ENCODE results near the gene SPATA6.
"Not testable (repeated sequence)": the region's sequence is repeated elsewhere in the genome, so short reads cannot be mapped to it uniquely, and the experiment has no call there.

SPATA6 gene

DNA sequence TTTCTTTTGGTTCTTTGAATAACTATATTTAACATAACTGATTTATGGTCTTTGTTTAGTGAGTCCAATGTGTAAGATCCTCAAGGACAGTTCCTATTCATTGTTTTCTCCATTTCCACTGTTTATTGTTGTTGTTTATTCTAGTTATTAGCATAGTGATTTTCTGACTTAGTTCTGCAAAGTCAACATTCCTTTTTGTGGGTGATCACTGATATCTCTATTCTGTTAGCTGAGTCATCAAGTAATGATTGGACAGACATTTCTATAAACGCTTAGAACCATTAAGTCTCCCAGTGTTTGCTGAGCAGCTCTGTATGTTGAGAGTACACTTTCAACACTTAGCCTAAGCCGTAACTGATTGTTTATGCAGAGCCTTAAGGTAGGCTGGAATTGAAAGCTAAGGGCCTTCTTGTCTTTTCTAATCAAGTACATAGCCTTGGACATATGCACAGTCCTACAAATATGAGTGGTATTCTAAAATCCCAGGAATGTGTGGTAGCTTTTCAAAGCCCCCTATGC lies 162.4 kb downstream of the SPATA6 start:
- TF ChIP-seq, protein P1, sequence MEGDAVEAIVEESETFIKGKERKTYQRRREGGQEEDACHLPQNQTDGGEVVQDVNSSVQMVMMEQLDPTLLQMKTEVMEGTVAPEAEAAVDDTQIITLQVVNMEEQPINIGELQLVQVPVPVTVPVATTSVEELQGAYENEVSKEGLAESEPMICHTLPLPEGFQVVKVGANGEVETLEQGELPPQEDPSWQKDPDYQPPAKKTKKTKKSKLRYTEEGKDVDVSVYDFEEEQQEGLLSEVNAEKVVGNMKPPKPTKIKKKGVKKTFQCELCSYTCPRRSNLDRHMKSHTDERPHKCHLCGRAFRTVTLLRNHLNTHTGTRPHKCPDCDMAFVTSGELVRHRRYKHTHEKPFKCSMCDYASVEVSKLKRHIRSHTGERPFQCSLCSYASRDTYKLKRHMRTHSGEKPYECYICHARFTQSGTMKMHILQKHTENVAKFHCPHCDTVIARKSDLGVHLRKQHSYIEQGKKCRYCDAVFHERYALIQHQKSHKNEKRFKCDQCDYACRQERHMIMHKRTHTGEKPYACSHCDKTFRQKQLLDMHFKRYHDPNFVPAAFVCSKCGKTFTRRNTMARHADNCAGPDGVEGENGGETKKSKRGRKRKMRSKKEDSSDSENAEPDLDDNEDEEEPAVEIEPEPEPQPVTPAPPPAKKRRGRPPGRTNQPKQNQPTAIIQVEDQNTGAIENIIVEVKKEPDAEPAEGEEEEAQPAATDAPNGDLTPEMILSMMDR (IDR thresholded peaks at IDR 0.05; ENCODE audit: control insufficient read depth, extremely low read depth, insufficient read depth) = no peak
- peak; percentile 1 for DNase-seq (ENCODE audit: low read depth)
- H3K4me3 ChIP-seq (ENCODE audit: low read depth, low read length) = no peak overlapping the region

DNA sequence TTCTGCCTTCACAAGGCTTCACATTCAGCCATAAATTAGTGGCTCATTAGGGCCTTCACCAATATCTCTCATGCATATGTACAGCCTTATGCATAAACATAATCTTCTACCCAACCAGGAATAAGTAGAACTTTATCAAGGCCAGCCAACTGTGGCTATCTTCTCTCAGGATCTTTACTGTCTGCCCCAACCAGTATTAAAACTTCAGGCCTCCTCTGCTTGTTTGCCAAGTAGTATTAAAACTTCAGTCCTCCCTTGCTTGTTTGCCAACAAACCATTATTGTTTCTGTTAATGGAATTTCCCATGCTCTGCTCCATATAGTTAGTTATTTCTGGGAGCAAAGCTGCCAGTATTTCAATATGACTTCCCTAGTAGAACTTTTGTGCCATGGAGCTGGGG lies 169.4 kb downstream of the SPATA6 start:
- DNase-seq (ENCODE audit: low read depth) = peak; percentile 93
- TF ChIP-seq, protein P1 (IDR thresholded peaks at IDR 0.05; ENCODE audit: control insufficient read depth, extremely low read depth, insufficient read depth) = no peak
- H3K4me3 ChIP-seq (ENCODE audit: low read depth, low read length) = no peak overlapping the region

DNA sequence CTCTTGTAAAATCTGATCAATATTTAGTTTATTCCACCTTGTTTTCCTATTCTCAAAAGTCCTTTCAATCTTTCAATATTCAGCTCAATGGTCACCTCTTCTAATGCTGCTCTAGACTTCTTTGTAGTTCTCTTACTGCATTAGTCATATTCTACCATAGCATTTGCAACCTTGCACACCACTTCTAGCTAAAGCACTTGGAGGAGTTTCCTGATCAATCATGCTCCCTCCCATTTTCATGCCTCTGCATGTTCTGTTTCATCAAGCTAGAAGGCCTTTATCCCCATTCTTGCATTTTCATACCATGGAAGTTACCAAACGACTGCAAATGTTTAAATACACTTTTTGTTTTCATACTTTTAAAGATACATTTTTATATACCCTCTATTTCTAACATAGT lies 177.3 kb downstream of the SPATA6 start:
- no peak for DNase-seq (ENCODE audit: low read depth)
- TF ChIP-seq, protein P1 (IDR thresholded peaks at IDR 0.05; ENCODE audit: control insufficient read depth, extremely low read depth, insufficient read depth) = no peak

DNA sequence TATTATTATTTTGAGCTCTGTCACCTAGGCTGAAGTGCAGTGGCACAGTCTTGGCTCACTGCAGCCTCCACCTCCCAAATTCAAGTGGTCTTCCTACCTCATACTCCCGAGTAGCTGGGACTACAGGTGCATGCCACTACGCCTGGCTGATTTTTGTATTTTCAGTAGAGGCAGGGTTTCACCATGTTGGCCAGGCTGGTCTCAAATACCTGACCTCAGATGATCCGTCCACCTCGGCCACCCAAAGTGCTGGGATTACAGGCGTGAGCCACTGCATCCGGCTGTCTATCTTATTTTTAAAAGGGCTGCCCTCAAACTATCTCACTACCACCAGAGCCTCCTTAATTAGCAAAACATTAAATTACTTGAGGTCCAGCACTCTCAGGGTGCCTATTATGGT lies 177.9 kb downstream of the SPATA6 start:
- DNase-seq (ENCODE audit: low read depth); H3K4me3 ChIP-seq (ENCODE audit: low read depth, low read length): not testable (repeated sequence)

More for the DNA sequence above, 177.3 kb downstream of the SPATA6 start:
- no peak overlapping the region for H3K4me3 ChIP-seq (ENCODE audit: low read depth, low read length)

DNA sequence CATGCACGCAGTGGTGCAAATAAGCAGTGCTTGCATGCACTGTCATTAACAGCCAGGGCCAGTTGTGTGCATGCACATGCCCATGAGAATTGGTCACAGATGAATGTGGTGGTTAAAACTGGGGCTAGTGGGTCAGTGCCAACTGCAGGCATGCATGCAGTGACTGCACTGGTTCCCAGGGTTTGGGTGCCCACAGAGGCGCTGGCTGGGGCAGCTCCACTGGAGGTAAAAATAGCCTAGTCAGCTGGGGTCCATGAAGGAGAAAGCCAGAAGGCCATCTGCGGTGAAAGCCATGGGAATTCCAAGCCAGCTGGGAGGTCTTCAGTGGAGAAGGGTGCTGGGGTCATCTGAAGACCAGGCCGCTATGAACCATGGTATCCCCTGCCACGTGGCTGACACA lies 179.3 kb downstream of the SPATA6 start:
- TF ChIP-seq, protein P1 (IDR thresholded peaks at IDR 0.05; ENCODE audit: control insufficient read depth, extremely low read depth, insufficient read depth) = no peak
- no peak overlapping the region for H3K4me3 ChIP-seq (ENCODE audit: low read depth, low read length)
- no peak for DNase-seq (ENCODE audit: low read depth)

DNA sequence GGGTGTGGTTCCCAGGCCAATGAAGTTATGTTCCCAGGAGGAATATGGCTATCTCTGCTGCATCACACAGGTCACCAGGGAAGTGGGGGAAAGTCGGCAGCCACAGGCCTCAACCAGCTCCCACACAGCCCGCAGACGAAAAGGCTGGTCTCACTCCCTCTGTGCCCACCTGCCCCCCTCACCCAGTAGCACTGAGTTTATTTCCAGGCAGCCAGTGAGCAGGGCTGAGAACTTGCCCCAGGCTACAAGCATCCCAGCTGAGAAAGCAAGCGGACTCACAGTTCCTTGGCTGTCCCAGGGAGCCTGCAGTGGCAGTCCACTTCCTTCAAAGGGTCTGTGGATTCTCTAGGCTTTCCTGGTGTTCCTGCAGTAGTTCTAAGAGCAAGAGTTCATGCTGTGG lies 180.6 kb downstream of the SPATA6 start:
- TF ChIP-seq, protein P1 (IDR thresholded peaks at IDR 0.05; ENCODE audit: control insufficient read depth, extremely low read depth, insufficient read depth) = no peak
- no peak for DNase-seq (ENCODE audit: low read depth)
- H3K4me3 ChIP-seq (ENCODE audit: low read depth, low read length) = no peak overlapping the region

DNA sequence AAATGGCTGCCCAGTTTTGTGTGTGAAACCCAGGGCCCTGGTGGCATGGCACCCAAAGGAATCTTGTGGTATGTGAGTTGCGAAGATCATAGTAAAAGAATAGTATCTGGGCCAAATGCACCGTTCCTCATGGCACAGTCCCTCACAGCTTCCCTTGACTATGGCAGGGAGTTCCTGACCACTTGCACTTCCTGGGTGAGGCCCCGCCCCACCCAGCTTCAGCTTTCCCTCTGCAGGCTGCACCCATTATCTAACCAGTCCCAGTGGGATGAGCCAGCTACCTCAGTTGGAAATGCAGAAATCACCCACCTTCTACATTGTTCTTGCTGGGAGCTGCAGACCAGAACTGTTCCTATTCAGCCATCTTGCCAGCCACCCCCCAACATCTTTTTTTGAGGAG lies 186.5 kb downstream of the SPATA6 start:
- TF ChIP-seq, protein P1 (IDR thresholded peaks at IDR 0.05; ENCODE audit: control insufficient read depth, extremely low read depth, insufficient read depth) = no peak
- no peak overlapping the region for H3K4me3 ChIP-seq (ENCODE audit: low read depth, low read length)
- no peak for DNase-seq (ENCODE audit: low read depth)

DNA sequence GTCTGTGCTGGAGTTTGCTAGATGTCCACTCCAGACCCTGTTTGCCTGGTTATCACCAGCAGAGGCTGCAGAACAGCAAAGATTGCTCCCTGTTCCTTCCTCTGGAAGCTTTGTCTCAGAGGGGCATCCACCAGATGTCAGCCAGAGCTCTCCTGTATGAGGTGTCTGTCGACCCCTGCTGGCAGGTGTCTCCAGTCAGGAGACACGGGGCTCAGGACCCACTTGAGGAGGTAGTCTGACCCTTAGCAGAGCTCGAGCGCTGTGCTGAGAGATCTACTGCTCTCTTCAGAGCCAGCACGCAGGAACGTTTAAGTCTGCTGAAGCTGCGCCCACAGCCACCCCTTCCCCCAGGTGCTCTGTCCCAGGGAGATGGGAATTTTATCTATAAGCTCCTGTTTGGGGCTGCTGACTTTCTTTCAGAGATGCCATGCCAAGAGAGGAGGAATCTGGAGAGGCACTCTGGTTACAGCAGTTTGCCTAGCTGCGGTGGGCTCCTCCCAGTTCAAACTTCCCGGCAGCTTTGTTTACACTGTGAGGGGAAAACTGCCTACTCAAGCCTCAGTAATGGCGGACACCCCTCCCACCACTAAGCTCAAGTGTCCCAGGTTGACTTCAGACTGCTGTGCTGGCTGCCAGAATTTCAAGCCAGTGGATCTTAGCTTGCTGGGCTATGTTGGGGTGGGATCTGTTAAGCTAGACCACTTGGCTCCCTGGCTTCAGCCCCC lies 187.1 kb downstream of the SPATA6 start:
- not testable (repeated sequence) for H3K4me3 ChIP-seq (ENCODE audit: low read depth, low read length); DNase-seq (ENCODE audit: low read depth)

DNA sequence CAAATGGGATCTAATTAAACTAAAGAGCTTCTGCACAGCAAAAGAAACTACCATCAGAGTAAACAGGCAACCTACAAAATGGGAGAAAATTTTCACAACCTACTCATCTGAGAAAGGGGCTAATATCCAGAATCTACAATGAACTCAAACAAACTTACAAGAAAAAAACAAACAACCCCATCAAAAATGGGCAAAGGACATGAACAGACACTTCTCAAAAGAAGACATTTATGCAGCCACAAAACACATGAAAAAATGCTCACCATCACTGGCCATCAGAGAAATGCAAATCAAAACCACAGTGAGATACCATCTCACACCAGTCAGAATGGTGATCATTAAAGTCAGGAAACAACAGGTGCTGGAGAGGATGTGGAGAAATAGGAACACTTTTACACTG lies 189.7 kb downstream of the SPATA6 start:
- H3K4me3 ChIP-seq (ENCODE audit: low read depth, low read length); DNase-seq (ENCODE audit: low read depth): not testable (repeated sequence)

DNA sequence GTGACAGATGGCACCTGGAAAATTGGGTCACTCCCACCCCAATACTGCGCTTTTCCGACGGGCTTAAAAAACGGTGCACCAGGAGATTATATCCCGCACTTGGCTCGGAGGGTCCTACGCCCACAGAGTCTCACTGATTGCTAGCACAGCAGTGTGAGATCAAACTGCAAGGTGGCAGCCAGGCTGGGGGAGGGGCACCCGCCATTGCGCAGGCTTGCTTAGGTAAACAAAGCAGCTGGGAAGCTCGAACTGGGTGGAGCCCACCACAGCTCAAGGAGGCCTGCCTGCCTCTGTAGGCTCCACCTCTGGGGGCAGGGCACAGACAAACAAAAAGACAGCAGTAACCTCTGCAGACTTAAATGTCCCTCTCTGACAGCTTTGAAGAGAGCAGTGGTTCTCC lies 194.6 kb downstream of the SPATA6 start:
- DNase-seq (ENCODE audit: low read depth); H3K4me3 ChIP-seq (ENCODE audit: low read depth, low read length): not testable (repeated sequence)
